Upper lobe of right lung (tissue), 1 donor: ENCODE data around the gene GPANK1. TPM values are rescaled to one million over a fixed set of nuclear protein-coding genes. Genes with fewer than 3 reads are reported as not detected.

Source experiments
- ATAC-seq: fragments of 200-7000 bp; cut with Tn5 transposase; one replicate; pipeline ENCODE4 v1.9.1; 2020; ENCODE audit warnings: mild to moderate bottlenecking, moderate library complexity
- DNase-seq: peaks from one replicate; pipeline ENCODE4 v3.0.0-alpha.2; 2020
- H3K27ac ChIP-seq: fragments of 200-600 bp; one replicate; pipeline ENCODE4 v1.8.0; 2022
- H3K27me3 ChIP-seq: fragments of 200-600 bp; one replicate; pipeline ENCODE4 v1.8.0; 2022; ENCODE audit warnings: mild to moderate bottlenecking
- H3K36me3 ChIP-seq: fragments of 200-600 bp; one replicate; pipeline ENCODE4 v1.8.0; 2022
- H3K4me1 ChIP-seq: fragments of 200-600 bp; one replicate; pipeline ENCODE4 v1.8.0; 2022
- H3K4me3 ChIP-seq: fragments of 200-600 bp; one replicate; pipeline ENCODE4 v1.8.0; 2022; ENCODE audit warnings: mild to moderate bottlenecking
- H3K9me3 ChIP-seq: fragments of 200-600 bp; one replicate; pipeline ENCODE4 v1.8.0; 2022
- CTCF ChIP-seq: fragments of 200-600 bp; IDR thresholded peaks from one replicate; pipeline ENCODE4 v1.8.0; 2022; ENCODE audit warnings: antibody characterized with exemption
- intact Hi-C: fragments of 100-400 bp; cut with DNase I; formaldehyde crosslinking; loops from one replicate; pipeline ENCODE4 v1.11.0; 2022
- total RNA-seq: library from RNA; stranded (reverse); fragmentation: NEBNext Ultra II Directional; extraction: Animal tissue kit (Norgen Biotek cat#: 25700); gene quantifications from one replicate; pipeline ENCODE4 v1.2.1, GENCODE V29; 2021
- donor health status: DM: no; HTN: yes; CAD: no; lungs with severe emphysema.

Gene GPANK1
- total RNA-seq, 1 donor from 2014 or later = 13.9 TPM

GRCh38 chr6:31683591-31683990, 18.8 kb upstream of the GPANK1 start:
- no peak overlapping the region for H3K27ac ChIP-seq
- DNase-seq (no peak), ATAC-seq (no peak)
- TF ChIP-seq CTCF = no peak
- H3K36me3 ChIP-seq = peaks cover 29% of the 10 kb centered on the region
- no peaks in the 10 kb centered on the region for H3K9me3 ChIP-seq
- H3K4me3 ChIP-seq = no peak overlapping the region
- intact Hi-C loops = no loop called here
- H3K4me1 ChIP-seq = peaks cover 21% of the 10 kb centered on the region
- H3K27me3 ChIP-seq = no peaks in the 10 kb centered on the region

- ATAC-seq (peak; percentile 55), DNase-seq (peak; percentile 79)
- peak overlapping the region; percentile 71 for H3K4me3 ChIP-seq
- H3K9me3 ChIP-seq = no peaks in the 10 kb centered on the region
- H3K27ac ChIP-seq = peak overlapping the region; percentile 75
- intact Hi-C loops = no loop called here
- peaks cover 5% of the 10 kb centered on the region for H3K36me3 ChIP-seq
- no peak for TF ChIP-seq CTCF
- H3K4me1 ChIP-seq = peaks cover 21% of the 10 kb centered on the region
- H3K27me3 ChIP-seq = no peaks in the 10 kb centered on the region
Observed at GRCh38 chr6:31681135-31681671, 16.4 kb upstream of the GPANK1 start.

GRCh38 chr6:31680226-31681134, 15.7 kb upstream of the GPANK1 start, which contains the start of gene LY6G5C:
Gene LY6G5C, minus strand, starts transcription at chr6:31681067. Its CDS starts 694 bp downstream, at chr6:31680373.
- Histone ChIP-seq H3K36me3 (no peaks in the 10 kb centered on the region), H3K4me1 (peaks cover 21% of the 10 kb centered on the region), H3K9me3 (no peaks in the 10 kb centered on the region), H3K4me3 (peak within 1 kb of the TSS; percentile 71), H3K27me3 (no peaks in the 10 kb centered on the region), H3K27ac (peak within 1 kb of the TSS; percentile 75)
- intact Hi-C loops = no loop called here
- ATAC-seq (peak; percentile 91), DNase-seq (peak; percentile 90)
- peak; percentile 79 for TF ChIP-seq CTCF

GRCh38 chr6:31677955-31678354, 13.2 kb upstream of the GPANK1 start:
- TF ChIP-seq CTCF = no peak
- Histone ChIP-seq H3K27ac (no peak overlapping the region), H3K36me3 (peaks cover 5% of the 10 kb centered on the region), H3K27me3 (no peaks in the 10 kb centered on the region), H3K4me3 (no peak overlapping the region), H3K9me3 (no peaks in the 10 kb centered on the region), H3K4me1 (peaks cover 20% of the 10 kb centered on the region)
- ATAC-seq (no peak), DNase-seq (no peak)
- intact Hi-C loops = no loop called here

GRCh38 chr6:31676904-31677303, 12.1 kb upstream of the GPANK1 start:
- no peak overlapping the region for H3K27ac ChIP-seq
- no peaks in the 10 kb centered on the region for H3K9me3 ChIP-seq
- DNase-seq (no peak), ATAC-seq (no peak)
- H3K36me3 ChIP-seq = peaks cover 16% of the 10 kb centered on the region
- peaks cover 16% of the 10 kb centered on the region for H3K4me1 ChIP-seq
- H3K4me3 ChIP-seq = no peak overlapping the region
- intact Hi-C loops = no loop called here
- no peaks in the 10 kb centered on the region for H3K27me3 ChIP-seq
- no peak for TF ChIP-seq CTCF
